ENCODE results near the gene IL12B. TPM values are rescaled to one million over a fixed set of nuclear protein-coding genes. Genes with fewer than 3 reads are reported as not detected.

Gene IL12B
- total RNA-seq, 1 donor from 2014 or later = not detected

DNA sequence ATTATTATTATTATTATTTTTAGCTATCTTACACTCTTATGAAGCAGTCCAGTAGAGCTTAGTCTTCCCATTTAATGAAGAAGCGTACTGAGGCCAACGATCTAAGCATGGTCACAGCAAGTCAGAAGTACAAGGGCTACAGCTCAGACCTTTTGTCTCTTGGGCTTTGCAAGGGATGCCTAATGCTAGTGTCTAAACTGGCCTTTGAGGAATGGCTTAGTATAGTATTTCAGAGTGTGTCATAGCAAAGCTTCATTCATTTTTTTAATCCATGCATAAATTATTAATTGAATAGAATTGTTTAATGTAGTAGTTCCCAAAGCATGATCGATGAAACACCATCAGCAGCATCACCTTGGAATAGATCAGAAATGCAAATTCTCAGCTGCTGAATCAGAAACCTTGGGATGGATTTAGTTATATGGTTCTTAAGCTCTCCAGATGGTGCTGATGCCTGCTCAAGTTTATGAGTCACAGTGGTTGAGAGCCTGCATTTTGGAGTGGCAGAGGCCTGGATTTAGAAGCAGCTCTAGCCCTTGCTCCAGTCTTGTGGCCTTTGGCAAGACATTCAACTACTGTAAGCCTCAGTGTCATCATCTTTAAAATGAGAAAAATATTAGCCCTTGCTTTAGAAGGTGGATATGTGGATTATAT, 6.1 kb downstream of the IL12B start:
- intact Hi-C loops (cut with micrococcal nuclease) = no loop called here
- H3K4me1 Mint-ChIP-seq (ENCODE audit: low read depth) = no peaks in the 10 kb centered on the region
- no peak for DNase-seq (ENCODE audit: low spot score)
- no peaks in the 10 kb centered on the region for H3K36me3 Mint-ChIP-seq (ENCODE audit: low read depth)
- no peak overlapping the region for H3K4me3 Mint-ChIP-seq (ENCODE audit: low read depth)
- H3K27me3 Mint-ChIP-seq (ENCODE audit: low read depth) = peaks cover 43% of the 10 kb centered on the region
- no peaks in the 10 kb centered on the region for H3K9me3 Mint-ChIP-seq
- H3K27ac Mint-ChIP-seq = no peak overlapping the region

DNA sequence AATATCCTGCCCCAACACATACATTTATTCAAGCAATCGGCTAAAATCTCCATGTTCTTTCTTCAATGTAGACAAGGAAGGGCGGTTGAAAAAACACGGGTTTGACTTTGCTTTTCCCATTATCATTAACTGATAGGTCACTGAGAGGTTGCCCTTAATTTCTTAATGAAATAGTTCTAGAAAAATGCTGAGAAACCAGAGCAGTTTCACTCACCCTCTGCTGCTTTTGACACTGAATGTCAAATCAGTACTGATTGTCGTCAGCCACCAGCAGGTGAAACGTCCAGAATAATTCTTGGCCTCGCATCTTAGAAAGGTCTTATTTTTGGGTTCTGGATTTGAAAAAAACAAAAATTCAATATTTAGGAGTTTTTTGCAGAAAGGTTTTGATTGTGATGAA, 8.1 kb downstream of the IL12B start:
- Mint-ChIP-seq H3K27me3 (ENCODE audit: low read depth) (peaks cover 35% of the 10 kb centered on the region), H3K36me3 (ENCODE audit: low read depth) (no peaks in the 10 kb centered on the region), H3K9me3 (no peaks in the 10 kb centered on the region), H3K4me3 (ENCODE audit: low read depth) (no peak overlapping the region), H3K4me1 (ENCODE audit: low read depth) (no peaks in the 10 kb centered on the region), H3K27ac (no peak overlapping the region)
- DNase-seq (ENCODE audit: low spot score) = no peak
- intact Hi-C loops (cut with micrococcal nuclease) = no loop called here

DNA sequence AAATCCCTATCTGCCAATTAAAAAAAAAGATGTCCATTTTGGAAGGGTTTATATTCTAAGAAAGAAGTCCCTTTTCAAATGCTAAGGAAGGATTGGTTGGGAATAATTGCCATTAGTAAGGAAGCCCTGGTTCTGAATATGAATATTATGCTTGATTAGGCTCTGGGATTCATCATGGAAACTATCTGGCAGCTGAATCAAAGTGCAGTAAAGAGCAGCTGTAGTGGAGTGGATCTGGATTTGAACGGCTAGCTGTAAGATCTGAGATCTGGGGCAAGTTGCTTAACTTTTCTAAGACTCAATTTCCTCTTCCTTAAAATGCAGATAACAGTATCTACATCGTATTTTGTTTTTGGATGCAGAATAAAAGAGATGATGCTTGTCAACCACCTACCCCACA, 10.5 kb downstream of the IL12B start:
- intact Hi-C loops (cut with micrococcal nuclease) = no loop called here
- H3K4me3 Mint-ChIP-seq (ENCODE audit: low read depth) = no peak overlapping the region
- H3K27me3 Mint-ChIP-seq (ENCODE audit: low read depth) = peaks cover 31% of the 10 kb centered on the region
- no peaks in the 10 kb centered on the region for H3K36me3 Mint-ChIP-seq (ENCODE audit: low read depth)
- no peaks in the 10 kb centered on the region for H3K4me1 Mint-ChIP-seq (ENCODE audit: low read depth)
- H3K9me3 Mint-ChIP-seq = no peaks in the 10 kb centered on the region
- no peak overlapping the region for H3K27ac Mint-ChIP-seq
- no peak for DNase-seq (ENCODE audit: low spot score)

GRCh38 chr5:159319363-159319762, 10.9 kb downstream of the IL12B start:
- Mint-ChIP-seq H3K27ac (no peak overlapping the region), H3K4me1 (ENCODE audit: low read depth) (no peaks in the 10 kb centered on the region), H3K27me3 (ENCODE audit: low read depth) (peaks cover 29% of the 10 kb centered on the region), H3K9me3 (no peaks in the 10 kb centered on the region), H3K36me3 (ENCODE audit: low read depth) (no peaks in the 10 kb centered on the region), H3K4me3 (ENCODE audit: low read depth) (no peak overlapping the region)
- intact Hi-C loops (cut with micrococcal nuclease) = no loop called here
- no peak for DNase-seq (ENCODE audit: low spot score)

- no peak overlapping the region for H3K4me3 Mint-ChIP-seq (ENCODE audit: low read depth)
- H3K4me1 Mint-ChIP-seq (ENCODE audit: low read depth) = no peaks in the 10 kb centered on the region
- H3K27ac Mint-ChIP-seq = no peak overlapping the region
- intact Hi-C loops (cut with micrococcal nuclease) = no loop called here
- no peaks in the 10 kb centered on the region for H3K36me3 Mint-ChIP-seq (ENCODE audit: low read depth)
- peaks cover 34% of the 10 kb centered on the region for H3K27me3 Mint-ChIP-seq (ENCODE audit: low read depth)
- DNase-seq (ENCODE audit: low spot score) = no peak
- H3K9me3 Mint-ChIP-seq = no peaks in the 10 kb centered on the region
Measured at GRCh38 chr5:159318448-159318847, 11.8 kb downstream of the IL12B start.

- H3K36me3 Mint-ChIP-seq (ENCODE audit: low read depth) = no peaks in the 10 kb centered on the region
- peaks cover 35% of the 10 kb centered on the region for H3K27me3 Mint-ChIP-seq (ENCODE audit: low read depth)
- no peak overlapping the region for H3K27ac Mint-ChIP-seq
- no peaks in the 10 kb centered on the region for H3K4me1 Mint-ChIP-seq (ENCODE audit: low read depth)
- DNase-seq (ENCODE audit: low spot score) = no peak
- H3K9me3 Mint-ChIP-seq = no peaks in the 10 kb centered on the region
- intact Hi-C loops (cut with micrococcal nuclease) = no loop called here
- no peak overlapping the region for H3K4me3 Mint-ChIP-seq (ENCODE audit: low read depth)
Measured at GRCh38 chr5:159317849-159318248, 12.4 kb downstream of the IL12B start.

GRCh38 chr5:159316519-159317383, 13.5 kb downstream of the IL12B start:
- H3K27ac Mint-ChIP-seq = no peak overlapping the region
- no peak for DNase-seq (ENCODE audit: low spot score)
- intact Hi-C loops (cut with micrococcal nuclease) = loop anchor here (1.0 kb wide), 1 partner anchor 160 kb away; no protein-coding TSS in a partner anchor
- H3K4me1 Mint-ChIP-seq (ENCODE audit: low read depth) = no peaks in the 10 kb centered on the region
- H3K4me3 Mint-ChIP-seq (ENCODE audit: low read depth) = no peak overlapping the region
- H3K36me3 Mint-ChIP-seq (ENCODE audit: low read depth) = no peaks in the 10 kb centered on the region
- no peaks in the 10 kb centered on the region for H3K9me3 Mint-ChIP-seq
- H3K27me3 Mint-ChIP-seq (ENCODE audit: low read depth) = peaks cover 36% of the 10 kb centered on the region

DNA sequence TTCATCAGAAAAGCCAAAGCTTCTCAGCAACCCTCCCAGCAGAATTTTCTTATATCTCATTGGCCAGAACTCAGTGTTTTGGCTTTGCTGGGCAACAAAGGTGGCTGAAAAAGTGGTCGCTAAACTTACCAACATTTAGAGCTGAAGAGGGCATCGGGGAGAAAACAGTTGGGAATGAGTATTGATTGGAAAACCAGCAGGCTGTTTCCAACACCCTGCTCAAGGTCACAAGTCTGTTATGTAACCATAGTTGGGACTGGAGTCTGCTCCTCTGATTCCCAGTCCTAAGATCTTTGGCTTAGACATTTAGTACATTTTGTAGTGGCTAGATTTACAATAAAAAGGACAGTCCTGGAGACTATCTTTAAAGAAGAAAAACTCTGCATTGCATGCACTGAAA, 17.1 kb downstream of the IL12B start:
- H3K9me3 Mint-ChIP-seq = no peaks in the 10 kb centered on the region
- peaks cover 54% of the 10 kb centered on the region for H3K27me3 Mint-ChIP-seq (ENCODE audit: low read depth)
- intact Hi-C loops (cut with micrococcal nuclease) = no loop called here
- DNase-seq (ENCODE audit: low spot score) = no peak
- H3K4me1 Mint-ChIP-seq (ENCODE audit: low read depth) = peaks cover 2% of the 10 kb centered on the region
- H3K27ac Mint-ChIP-seq = no peak overlapping the region
- no peak overlapping the region for H3K4me3 Mint-ChIP-seq (ENCODE audit: low read depth)
- H3K36me3 Mint-ChIP-seq (ENCODE audit: low read depth) = no peaks in the 10 kb centered on the region

GRCh38 chr5:159311063-159311462, 19.2 kb downstream of the IL12B start:
- H3K36me3 Mint-ChIP-seq (ENCODE audit: low read depth) = no peaks in the 10 kb centered on the region
- peaks cover 2% of the 10 kb centered on the region for H3K4me1 Mint-ChIP-seq (ENCODE audit: low read depth)
- no peak overlapping the region for H3K27ac Mint-ChIP-seq
- no peaks in the 10 kb centered on the region for H3K9me3 Mint-ChIP-seq
- DNase-seq (ENCODE audit: low spot score) = no peak
- intact Hi-C loops (cut with micrococcal nuclease) = no loop called here
- H3K4me3 Mint-ChIP-seq (ENCODE audit: low read depth) = no peak overlapping the region
- H3K27me3 Mint-ChIP-seq (ENCODE audit: low read depth) = peaks cover 56% of the 10 kb centered on the region

DNA sequence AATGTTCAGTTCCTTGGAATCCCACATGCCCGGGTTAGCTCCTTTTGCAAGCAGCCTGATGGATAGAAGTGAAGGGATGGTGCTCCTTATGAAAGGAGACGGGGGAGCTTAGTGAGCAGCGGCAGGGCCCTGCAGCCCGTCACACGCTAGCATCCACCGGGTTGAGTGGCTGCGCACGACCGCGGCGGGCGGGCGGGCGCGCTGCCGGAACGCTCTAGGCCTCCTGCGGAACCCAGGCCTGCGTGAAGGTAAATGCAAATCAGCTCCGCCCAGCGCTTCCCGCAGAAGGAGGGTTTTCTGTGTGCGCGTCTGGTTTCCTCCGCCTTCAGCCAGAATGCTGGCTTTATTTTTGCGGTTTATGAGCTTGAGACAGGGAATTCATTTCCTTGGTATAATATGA, 19.8 kb downstream of the IL12B start:
- no peaks in the 10 kb centered on the region for H3K9me3 Mint-ChIP-seq
- no peak for DNase-seq (ENCODE audit: low spot score)
- no peak overlapping the region for H3K4me3 Mint-ChIP-seq (ENCODE audit: low read depth)
- intact Hi-C loops (cut with micrococcal nuclease) = no loop called here
- H3K4me1 Mint-ChIP-seq (ENCODE audit: low read depth) = peaks cover 2% of the 10 kb centered on the region
- H3K27me3 Mint-ChIP-seq (ENCODE audit: low read depth) = peaks cover 56% of the 10 kb centered on the region
- H3K36me3 Mint-ChIP-seq (ENCODE audit: low read depth) = no peaks in the 10 kb centered on the region
- no peak overlapping the region for H3K27ac Mint-ChIP-seq

DNA sequence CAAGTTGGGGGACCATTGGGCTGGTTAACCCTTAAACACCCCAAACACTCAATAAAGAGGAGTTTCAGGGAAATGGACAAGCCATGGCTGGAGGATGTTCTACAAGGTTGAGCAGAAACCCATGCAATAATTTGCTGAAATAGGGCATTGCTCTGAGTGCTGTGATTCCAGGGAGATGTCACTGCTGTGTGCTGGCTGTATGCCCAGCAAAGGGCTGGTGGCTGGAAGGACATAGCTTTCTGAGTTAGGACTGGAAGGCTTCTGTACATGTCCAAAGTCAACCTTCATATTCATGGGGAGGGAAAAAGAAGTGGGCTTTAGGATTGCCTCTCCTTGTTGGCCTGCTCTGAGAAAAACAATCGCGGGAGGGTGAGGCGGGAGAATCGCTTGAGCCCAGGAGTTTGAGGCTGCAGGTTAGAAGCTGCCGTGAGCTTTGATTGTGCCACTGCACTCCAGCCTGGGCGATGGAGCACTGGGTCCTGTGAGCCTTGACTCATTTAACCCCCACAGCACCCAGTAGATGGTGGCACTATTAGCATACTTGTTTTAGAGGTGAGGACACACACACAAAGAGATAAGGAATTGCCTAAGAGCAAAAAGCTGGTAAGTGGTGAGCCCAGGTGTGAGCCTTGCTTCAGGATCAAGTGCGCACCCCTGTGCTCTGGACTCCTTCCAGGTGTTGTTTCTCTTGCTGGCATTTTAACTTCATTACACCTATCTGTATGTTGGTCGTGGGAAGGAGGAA, 20.4 kb downstream of the IL12B start:
- Mint-ChIP-seq H3K27ac (no peak overlapping the region), H3K27me3 (ENCODE audit: low read depth) (peaks cover 57% of the 10 kb centered on the region)

DNA sequence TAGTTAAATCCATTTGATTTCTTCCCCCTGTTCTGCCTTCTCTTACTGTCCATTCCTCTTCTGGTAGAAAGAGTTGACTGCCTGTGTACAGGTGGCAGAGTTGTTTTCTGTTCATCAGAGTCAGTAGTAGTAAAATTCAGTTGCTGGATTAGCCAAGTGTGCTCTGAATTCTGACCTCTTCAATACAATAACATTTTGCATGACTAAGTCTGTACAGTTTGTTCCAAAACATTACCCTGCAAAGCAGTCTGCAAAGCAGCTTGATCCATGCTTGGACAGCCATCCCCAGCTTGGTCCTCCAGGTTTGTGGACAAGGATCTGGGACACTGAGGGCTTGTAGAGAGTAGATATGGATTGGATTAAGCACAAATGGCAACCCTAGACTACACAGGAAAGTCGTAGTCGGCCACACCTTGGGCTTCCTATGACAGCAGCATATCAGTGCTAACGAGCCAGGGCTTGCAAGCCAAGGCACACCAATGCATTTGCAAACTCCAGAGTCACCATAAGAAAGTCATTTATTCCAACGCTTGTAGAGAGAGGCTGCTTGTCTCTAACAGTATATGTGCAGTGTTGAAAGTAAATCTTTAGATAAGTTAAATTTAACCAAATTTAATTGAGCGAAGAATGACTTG, 25.2 kb downstream of the IL12B start:
- Mint-ChIP-seq H3K4me1 (ENCODE audit: low read depth) (no peaks in the 10 kb centered on the region), H3K27me3 (ENCODE audit: low read depth) (peaks cover 30% of the 10 kb centered on the region), H3K4me3 (ENCODE audit: low read depth) (no peak overlapping the region), H3K36me3 (ENCODE audit: low read depth) (no peaks in the 10 kb centered on the region), H3K9me3 (peaks cover 19% of the 10 kb centered on the region), H3K27ac (no peak overlapping the region)
- DNase-seq (ENCODE audit: low spot score) = no peak
- intact Hi-C loops (cut with micrococcal nuclease) = no loop called here

More for the DNA sequence above, 20.4 kb downstream of the IL12B start:
- Mint-ChIP-seq H3K4me3 (ENCODE audit: low read depth) (no peak overlapping the region), H3K4me1 (ENCODE audit: low read depth) (peaks cover 2% of the 10 kb centered on the region), H3K9me3 (no peaks in the 10 kb centered on the region), H3K36me3 (ENCODE audit: low read depth) (no peaks in the 10 kb centered on the region)
- intact Hi-C loops (cut with micrococcal nuclease) = no loop called here
- DNase-seq (ENCODE audit: low spot score) = no peak
